ENCODE measurements around the gene SSTR3.
"Not testable (repeated sequence)": the region's sequence is repeated elsewhere in the genome, so short reads cannot be mapped to it uniquely, and the experiment has no call there.

The SSTR3 gene

GRCh38 chr22:37209140-37209845 lies 3.0 kb downstream of the SSTR3 start:
- DNase-seq: no peak

- DNase-seq: no peak
Observed at GRCh38 chr22:37208401-37209139, 3.7 kb downstream of the SSTR3 start.

- DNase-seq: peak in 3 of 6 experiments; percentile 55 to 66 (median 61)
Observed at GRCh38 chr22:37207981-37208380, 4.3 kb downstream of the SSTR3 start.

GRCh38 chr22:37206841-37207821 lies 5.1 kb downstream of the SSTR3 start:
- no peak for DNase-seq

- no peak for DNase-seq
Observed at GRCh38 chr22:37206118-37206840, 6.0 kb downstream of the SSTR3 start.

GRCh38 chr22:37205046-37205445 lies 7.2 kb downstream of the SSTR3 start:
- no peak for DNase-seq

GRCh38 chr22:37204045-37204655 lies 8.1 kb downstream of the SSTR3 start:
- no peak for DNase-seq

- DNase-seq: no peak
Observed at GRCh38 chr22:37203354-37204044, 8.8 kb downstream of the SSTR3 start.

GRCh38 chr22:37202716-37203115 lies 9.6 kb downstream of the SSTR3 start:
- DNase-seq: no peak

GRCh38 chr22:37202001-37202555 lies 10.2 kb downstream of the SSTR3 start:
- DNase-seq: no peak

GRCh38 chr22:37201443-37201820 lies 10.8 kb downstream of the SSTR3 start:
- not testable (repeated sequence) for DNase-seq

- no peak for DNase-seq
Observed at GRCh38 chr22:37199760-37200108, 12.5 kb downstream of the SSTR3 start.

GRCh38 chr22:37199103-37199759 lies 13.0 kb downstream of the SSTR3 start:
- peak; percentile 97 to 99 (median 98) for DNase-seq

- peak; percentile 72 to 92 (median 84) for DNase-seq
Observed at GRCh38 chr22:37198258-37199102, 13.8 kb downstream of the SSTR3 start.

- DNase-seq: no peak
Observed at GRCh38 chr22:37197451-37198257, 14.6 kb downstream of the SSTR3 start.

GRCh38 chr22:37196539-37197450 lies 15.5 kb downstream of the SSTR3 start:
- DNase-seq: no peak

- no peak for DNase-seq
Observed at GRCh38 chr22:37195921-37196320, 16.4 kb downstream of the SSTR3 start.

- no peak for DNase-seq
Observed at GRCh38 chr22:37194750-37195149, 17.5 kb downstream of the SSTR3 start.

All from stimulated activated naive CD4-positive, alpha-beta T cell (primary cell).